Measurements from ENCODE around the gene RAB23. TPM values are rescaled to one million over a fixed set of nuclear protein-coding genes. Genes with fewer than 3 reads are reported as not detected.

RAB23 gene
- total RNA-seq, 2 donors from 2014 or later: 6.3 to 21.1 TPM

- Histone ChIP-seq H3K27me3 (no peaks in the 10 kb centered on the region), H3K4me1 (no peaks in the 10 kb centered on the region), H3K9ac (ENCODE audit: low read depth in 2 of 2, low read length in 2 of 2) (no peak overlapping the region), H3K27ac (no peak overlapping the region), H3K4me3 (no peak overlapping the region), H3K36me3 (no peaks in the 10 kb centered on the region), H3K9me3 (no peaks in the 10 kb centered on the region)
- TF ChIP-seq CTCF (IDR thresholded peaks at IDR 0.05): no peak
- DNase-seq: no peak
- intact Hi-C loops (cut with DNase I): no loop called here
These were observed 78.4 kb downstream of the RAB23 start for GRCh38 chr6:57143690-57144089.

- intact Hi-C loops (cut with DNase I): no loop called here
- Histone ChIP-seq H3K27ac (no peak overlapping the region), H3K4me1 (no peaks in the 10 kb centered on the region), H3K36me3 (peaks cover 3% of the 10 kb centered on the region), H3K9ac (ENCODE audit: low read depth in 2 of 2, low read length in 2 of 2) (no peak overlapping the region), H3K9me3 (no peaks in the 10 kb centered on the region), H3K27me3 (no peaks in the 10 kb centered on the region), H3K4me3 (no peak overlapping the region)
- DNase-seq: no peak
- TF ChIP-seq CTCF (IDR thresholded peaks at IDR 0.05): no peak
These were observed 80.0 kb downstream of the RAB23 start for GRCh38 chr6:57142178-57142525.

- H3K4me1 ChIP-seq: no peaks in the 10 kb centered on the region
- no peaks in the 10 kb centered on the region for H3K27me3 ChIP-seq
- H3K27ac ChIP-seq: no peak overlapping the region
- intact Hi-C loops (cut with DNase I): no loop called here
- peaks cover 4% of the 10 kb centered on the region for H3K36me3 ChIP-seq
- H3K4me3 ChIP-seq: no peak overlapping the region
- no peaks in the 10 kb centered on the region for H3K9me3 ChIP-seq
- DNase-seq: no peak
- no peak for TF ChIP-seq CTCF (IDR thresholded peaks at IDR 0.05)
- no peak overlapping the region for H3K9ac ChIP-seq (ENCODE audit: low read depth in 2 of 2, low read length in 2 of 2)
These were observed 80.5 kb downstream of the RAB23 start for GRCh38 chr6:57141451-57142177.

- Histone ChIP-seq H3K9me3 (no peaks in the 10 kb centered on the region), H3K27ac (no peak overlapping the region), H3K36me3 (peaks cover 4% of the 10 kb centered on the region), H3K9ac (ENCODE audit: low read depth in 2 of 2, low read length in 2 of 2) (no peak overlapping the region), H3K4me1 (no peaks in the 10 kb centered on the region), H3K27me3 (no peaks in the 10 kb centered on the region), H3K4me3 (no peak overlapping the region)
- DNase-seq: no peak
- no peak for TF ChIP-seq CTCF (IDR thresholded peaks at IDR 0.05)
- intact Hi-C loops (cut with DNase I): no loop called here
These were observed 84.1 kb downstream of the RAB23 start for GRCh38 chr6:57138026-57138425.

- Histone ChIP-seq H3K4me3 (no peak overlapping the region), H3K9ac (ENCODE audit: low read depth in 2 of 2, low read length in 2 of 2) (no peak overlapping the region), H3K36me3 (peaks cover 4% of the 10 kb centered on the region), H3K27me3 (no peaks in the 10 kb centered on the region), H3K4me1 (no peaks in the 10 kb centered on the region), H3K27ac (no peak overlapping the region), H3K9me3 (no peaks in the 10 kb centered on the region)
- TF ChIP-seq CTCF (IDR thresholded peaks at IDR 0.05): no peak
- DNase-seq: no peak
- intact Hi-C loops (cut with DNase I): no loop called here
These were observed 84.8 kb downstream of the RAB23 start for GRCh38 chr6:57137350-57137749.

Other genes starting within 250 kb of the RAB23 start
- 1 to 10 TPM; 3.6 to 6.7 TPM for gene KIAA1586, start 175.6 kb downstream of the RAB23 start, total RNA-seq
- 10 to 100 TPM; 35.1 to 35.9 TPM for gene ZNF451, start 132.1 kb downstream of the RAB23 start, total RNA-seq
- gene BAG2, start 50.0 kb downstream of the RAB23 start, total RNA-seq: 1 to 10 TPM; 1.8 to 6.3 TPM
- 10 to 100 TPM; 10.4 to 23.1 TPM for gene PRIM2, start 95.3 kb upstream of the RAB23 start, total RNA-seq